Gastrocnemius medialis (tissue), 4 donors: Measurements from ENCODE around the gene PPP1R15B. TPM values are rescaled to one million over a fixed set of nuclear protein-coding genes. Genes with fewer than 3 reads are reported as not detected.

Experiments used
- ATAC-seq, 2 donors: fragments of 150-250 bp; one replicate each; pipeline ENCODE4 v1.9.1; 2016
- DNase-seq, 2 donors: peaks; one replicate each; pipeline ENCODE4 v3.0.0-alpha.2; 2019
- H3K27ac ChIP-seq, 4 donors: fragments of 200-600 bp; sonication (generic); 1 replicate in 1 of 4; 2 replicates in 3 of 4; pipeline ENCODE4 v1.5.1; 2016 to 2018; ENCODE audit warnings: mild to moderate bottlenecking in 2 of 4, moderate library complexity in 1 of 4
- H3K27me3 ChIP-seq, 3 donors: fragments of 200-600 bp; sonication (generic) in 2 of 3; 1 replicate in 1 of 3; 2 replicates in 2 of 3; pipeline versions ENCODE4 v1.5.1 to v1.6.0; 2016 to 2019; ENCODE audit warnings: mild to moderate bottlenecking in 1 of 3, moderate library complexity in 1 of 3
- H3K36me3 ChIP-seq, 2 donors: fragments of 200-600 bp; sonication (generic) in 1 of 2; one replicate each; pipeline ENCODE4 v1.5.1; 2017 to 2018
- H3K4me1 ChIP-seq, 2 donors: fragments of 200-600 bp; sonication (generic) in 1 of 2; one replicate each; pipeline ENCODE4 v1.5.1; 2016 to 2017; ENCODE audit warnings: mild to moderate bottlenecking in 2 of 2
- H3K4me3 ChIP-seq, 4 donors: fragments of 200-600 bp; sonication (generic) in 3 of 4; 1 replicate in 1 of 4; 2 replicates in 3 of 4; pipeline ENCODE4 v1.5.1; 2016 to 2019; ENCODE audit warnings: mild to moderate bottlenecking in 2 of 4
- H3K9me3 ChIP-seq, 3 donors: fragments of 200-600 bp; sonication (generic) in 2 of 3; 1 replicate in 1 of 3; 2 replicates in 2 of 3; pipeline ENCODE4 v1.5.1; 2016 to 2019
- POLR2A ChIP-seq, 2 donors: fragments of 450-650 bp; IDR thresholded peaks; one replicate each; pipeline ENCODE4 v1.6.1; 2017; ENCODE audit warnings: antibody characterized with exemption in 2 of 2, mild to moderate bottlenecking in 2 of 2, moderate library complexity in 2 of 2
- in situ Hi-C, 4 donors: fragments of 200-750 bp; cut with MboI; loops; one replicate each; pipeline versions ENCODE4 v1.15.0 to v1.8.0; 2017; ENCODE audit warnings: low sequenced_read_pairs in 4 of 4
- intact Hi-C: fragments of 100-400 bp; cut with DNase I; formaldehyde crosslinking; loops from one replicate; pipeline ENCODE4 v1.15.1; 2023; ENCODE audit warnings: low total_unique reads
- total RNA-seq, 4 donors: library from RNA; depleted of rRNA; stranded (reverse); fragments of >200 nt; gene quantifications; one replicate each; pipeline versions ENCODE4 v1.1.0 to v1.2.3, GENCODE V29; 2016
- TF ChIP-seq, protein P1 (sequence below), 5 experiments: fragments of 450-650 bp in 3 of 5; fragments of 200-600 bp in 2 of 5; sonication (generic) in 2 of 5; IDR thresholded peaks in 4 of 5; conservative IDR thresholded peaks in 1 of 5; 1 replicate in 4 of 5; 2 replicates in 1 of 5; pipeline ENCODE4 v1.5.1; 2016 to 2019; ENCODE audit warnings: antibody characterized with exemption in 5 of 5, mild to moderate bottlenecking in 3 of 5, moderate library complexity in 3 of 5

Gene PPP1R15B
- total RNA-seq, 4 donors from 2014 or later, result 23.8 to 33.0 (median 25.9) TPM

- TF ChIP-seq POLR2A (IDR thresholded peaks at IDR 0.05), result no peak
- TF ChIP-seq, protein P1, sequence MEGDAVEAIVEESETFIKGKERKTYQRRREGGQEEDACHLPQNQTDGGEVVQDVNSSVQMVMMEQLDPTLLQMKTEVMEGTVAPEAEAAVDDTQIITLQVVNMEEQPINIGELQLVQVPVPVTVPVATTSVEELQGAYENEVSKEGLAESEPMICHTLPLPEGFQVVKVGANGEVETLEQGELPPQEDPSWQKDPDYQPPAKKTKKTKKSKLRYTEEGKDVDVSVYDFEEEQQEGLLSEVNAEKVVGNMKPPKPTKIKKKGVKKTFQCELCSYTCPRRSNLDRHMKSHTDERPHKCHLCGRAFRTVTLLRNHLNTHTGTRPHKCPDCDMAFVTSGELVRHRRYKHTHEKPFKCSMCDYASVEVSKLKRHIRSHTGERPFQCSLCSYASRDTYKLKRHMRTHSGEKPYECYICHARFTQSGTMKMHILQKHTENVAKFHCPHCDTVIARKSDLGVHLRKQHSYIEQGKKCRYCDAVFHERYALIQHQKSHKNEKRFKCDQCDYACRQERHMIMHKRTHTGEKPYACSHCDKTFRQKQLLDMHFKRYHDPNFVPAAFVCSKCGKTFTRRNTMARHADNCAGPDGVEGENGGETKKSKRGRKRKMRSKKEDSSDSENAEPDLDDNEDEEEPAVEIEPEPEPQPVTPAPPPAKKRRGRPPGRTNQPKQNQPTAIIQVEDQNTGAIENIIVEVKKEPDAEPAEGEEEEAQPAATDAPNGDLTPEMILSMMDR (IDR thresholded peaks at IDR 0.05 in 4 of 5, conservative IDR thresholded peaks at IDR 0.05 in 1 of 5), result no peak
- no peaks in the 10 kb centered on the region for H3K36me3 ChIP-seq
- ATAC-seq (no peak), DNase-seq (no peak)
- no peak overlapping the region for H3K27ac ChIP-seq
- H3K9me3 ChIP-seq, result no peaks in the 10 kb centered on the region
- peaks cover 0 to 8% (median 0%) of the 10 kb centered on the region in 3 donors for H3K27me3 ChIP-seq
- in situ Hi-C loops, result loop anchor here in 2 of 4 donors (25.0 kb wide), 2 partner anchors 145 to 495 kb away; partner anchors contain the start of genes GOLT1A (in 1 of the 2) and SNRPE (in 1 of the 2)
- intact Hi-C loops, result no loop called here
- peaks cover 3 to 9% of the 10 kb centered on the region in 2 donors for H3K4me1 ChIP-seq
- no peak overlapping the region for H3K4me3 ChIP-seq
These were observed 54.6 kb downstream of the PPP1R15B start for GRCh38 chr1:204356997-204357396.

DNA sequence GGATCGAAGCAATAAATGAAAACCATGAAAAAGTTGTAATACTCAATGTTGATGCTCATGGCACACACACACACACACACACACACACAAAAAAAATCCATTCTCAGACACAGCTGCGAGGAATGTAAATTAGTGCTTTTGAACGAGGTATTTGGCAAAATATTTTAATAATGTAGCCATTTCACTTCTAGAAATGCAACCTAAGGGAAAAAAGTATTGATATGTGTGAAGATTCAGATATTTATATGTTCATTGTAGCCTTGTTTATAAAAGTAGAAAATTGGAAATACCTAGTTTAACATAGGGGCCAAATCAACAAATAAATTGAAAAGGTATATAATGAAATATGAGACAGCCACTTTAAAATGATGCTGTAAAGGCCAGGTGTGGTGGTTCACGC, 55.7 kb downstream of the PPP1R15B start:
- in situ Hi-C loops, result loop anchor here in 2 of 4 donors (25.0 kb wide), 2 partner anchors 144 to 494 kb away; partner anchors contain the start of genes GOLT1A (in 1 of the 2) and SNRPE (in 1 of the 2)
- no peak overlapping the region for H3K27ac ChIP-seq
- H3K27me3 ChIP-seq, result peaks cover 0 to 8% (median under 1%) of the 10 kb centered on the region in 3 donors
- ATAC-seq (no peak), DNase-seq (no peak)
- H3K36me3 ChIP-seq, result no peaks in the 10 kb centered on the region
- H3K4me3 ChIP-seq, result no peak overlapping the region
- intact Hi-C loops, result no loop called here
- H3K9me3 ChIP-seq, result no peaks in the 10 kb centered on the region
- TF ChIP-seq, protein P1 (IDR thresholded peaks at IDR 0.05 in 4 of 5, conservative IDR thresholded peaks at IDR 0.05 in 1 of 5), result no peak
- TF ChIP-seq POLR2A (IDR thresholded peaks at IDR 0.05), result no peak
- H3K4me1 ChIP-seq, result peaks cover 3 to 9% of the 10 kb centered on the region in 2 donors

DNA sequence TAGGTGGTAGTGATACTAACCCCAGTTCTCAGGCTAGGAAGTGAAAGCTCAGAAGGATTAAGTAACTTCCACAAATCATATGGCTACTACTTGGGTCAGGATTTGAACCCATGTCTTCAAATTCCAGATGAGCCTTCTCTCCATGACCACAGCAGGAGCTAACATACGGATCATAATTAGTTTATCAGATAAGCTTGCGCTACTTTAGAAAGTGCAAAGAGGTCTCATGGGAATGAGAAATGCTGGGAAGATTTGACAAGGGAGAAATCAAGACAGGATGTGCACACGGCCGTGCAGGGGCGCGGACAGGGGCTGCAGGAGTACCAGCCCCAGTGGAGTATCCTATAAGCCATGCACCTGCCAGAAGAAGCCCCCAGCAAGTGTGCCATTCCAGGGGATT, 57.0 kb downstream of the PPP1R15B start:
- H3K36me3 ChIP-seq, result no peaks in the 10 kb centered on the region
- H3K27ac ChIP-seq, result no peak overlapping the region
- peaks cover 1 to 9% of the 10 kb centered on the region in 2 donors for H3K4me1 ChIP-seq
- no peak for ATAC-seq
- intact Hi-C loops, result no loop called here
- no peak for DNase-seq
- no peak for TF ChIP-seq POLR2A (IDR thresholded peaks at IDR 0.05)
- TF ChIP-seq, protein P1 (IDR thresholded peaks at IDR 0.05 in 4 of 5, conservative IDR thresholded peaks at IDR 0.05 in 1 of 5), result no peak
- no peak overlapping the region for H3K4me3 ChIP-seq
- peaks cover 0 to 8% (median 4%) of the 10 kb centered on the region in 3 donors for H3K27me3 ChIP-seq
- in situ Hi-C loops, result loop anchor here in 2 of 4 donors (25.0 kb wide), 2 partner anchors 142 to 492 kb away; partner anchors contain the start of genes GOLT1A (in 1 of the 2) and SNRPE (in 1 of the 2)
- H3K9me3 ChIP-seq, result no peaks in the 10 kb centered on the region

Other genes with a start within 250 kb of the PPP1R15B start
- under 1 TPM in 1 of 4 donors, not detected in 3; 0.22 TPM for gene REN, start 245.5 kb downstream of the PPP1R15B start, total RNA-seq
- gene KISS1, start 215.3 kb downstream of the PPP1R15B start, total RNA-seq, result not detected
- 1 to 10 TPM in 2 of 4 donors, not detected in 2; 1.1 to 1.3 TPM for gene GOLT1A, start 197.8 kb downstream of the PPP1R15B start, total RNA-seq
- 10 to 100 TPM in 2 of 4 donors, 1 to 10 TPM in 2; 4.3 to 13.2 (median 7.7) TPM for gene PLEKHA6, start 51.9 kb downstream of the PPP1R15B start, total RNA-seq
- gene PIK3C2B, start 83.0 kb upstream of the PPP1R15B start, total RNA-seq, result 1 to 10 TPM; 2.8 to 6.0 (median 3.8) TPM
- gene MDM4, start 104.6 kb upstream of the PPP1R15B start, total RNA-seq, result 10 to 100 TPM; 15.1 to 44.0 (median 28.9) TPM